Measurements from ENCODE around the gene IFFO2.

Gene IFFO2

GRCh38 chr1:19000065-19000464 is 43.6 kb upstream of the IFFO2 start:
- no peak overlapping the region for H3K4me2 ChIP-seq (ENCODE audit: low read depth, low read length)
- TF ChIP-seq CTCF (IDR thresholded peaks at IDR 0.05; ENCODE audit: low read length) (no peak), EZH2phosphoT487 (IDR thresholded peaks at IDR 0.05; ENCODE audit: low read length) (no peak), EZH2 (optimal IDR thresholded peaks at IDR 0.05; ENCODE audit: low read depth, low read length) (no peak)
- H3K27me3 ChIP-seq (replicated peaks; ENCODE audit: insufficient read depth, low read length) = peaks cover 96% of the 10 kb centered on the region
- DNase-seq = no peak
- no peaks in the 10 kb centered on the region for H3K9me2 ChIP-seq (replicated peaks; ENCODE audit: insufficient read depth, low read length)
- H3K79me2 ChIP-seq (ENCODE audit: low read length) = no peaks in the 10 kb centered on the region
- H3K36me3 ChIP-seq (replicated peaks; ENCODE audit: insufficient read depth, low read length) = no peaks in the 10 kb centered on the region
- no peaks in the 10 kb centered on the region for H3K9me3 ChIP-seq (replicated peaks; ENCODE audit: insufficient read depth, low read length)
- no peak overlapping the region for H3K4me3 ChIP-seq (ENCODE audit: low read length)
- no peak overlapping the region for H3K9ac ChIP-seq (ENCODE audit: low read length)
- H3F3A ChIP-seq (ENCODE audit: insufficient read depth, low read length) = no peaks in the 10 kb centered on the region
- H2AFZ ChIP-seq (ENCODE audit: low read length) = no peak overlapping the region
- H4K20me1 ChIP-seq (ENCODE audit: insufficient read depth, low read length) = no peaks in the 10 kb centered on the region
- no peaks in the 10 kb centered on the region for H3K4me1 ChIP-seq (ENCODE audit: low read length)
- no peak overlapping the region for H3K27ac ChIP-seq (ENCODE audit: low read length)

GRCh38 chr1:18999359-18999758 is 42.9 kb upstream of the IFFO2 start:
- H3K79me2 ChIP-seq (ENCODE audit: low read length) = no peaks in the 10 kb centered on the region
- no peak overlapping the region for H3K27ac ChIP-seq (ENCODE audit: low read length)
- H3K4me2 ChIP-seq (ENCODE audit: low read depth, low read length) = no peak overlapping the region
- no peak overlapping the region for H2AFZ ChIP-seq (ENCODE audit: low read length)
- no peak overlapping the region for H3K9ac ChIP-seq (ENCODE audit: low read length)
- H3K27me3 ChIP-seq (replicated peaks; ENCODE audit: insufficient read depth, low read length) = peaks cover 96% of the 10 kb centered on the region
- no peaks in the 10 kb centered on the region for H3F3A ChIP-seq (ENCODE audit: insufficient read depth, low read length)
- H3K9me3 ChIP-seq (replicated peaks; ENCODE audit: insufficient read depth, low read length) = no peaks in the 10 kb centered on the region
- no peaks in the 10 kb centered on the region for H3K4me1 ChIP-seq (ENCODE audit: low read length)
- TF ChIP-seq EZH2phosphoT487 (IDR thresholded peaks at IDR 0.05; ENCODE audit: low read length) (no peak), EZH2 (optimal IDR thresholded peaks at IDR 0.05; ENCODE audit: low read depth, low read length) (no peak), CTCF (IDR thresholded peaks at IDR 0.05; ENCODE audit: low read length) (no peak)
- no peak overlapping the region for H3K4me3 ChIP-seq (ENCODE audit: low read length)
- no peak for DNase-seq
- no peaks in the 10 kb centered on the region for H3K36me3 ChIP-seq (replicated peaks; ENCODE audit: insufficient read depth, low read length)
- H4K20me1 ChIP-seq (ENCODE audit: insufficient read depth, low read length) = no peaks in the 10 kb centered on the region
- no peaks in the 10 kb centered on the region for H3K9me2 ChIP-seq (replicated peaks; ENCODE audit: insufficient read depth, low read length)

GRCh38 chr1:18998016-18998724 is 41.7 kb upstream of the IFFO2 start:
- H3K79me2 ChIP-seq (ENCODE audit: low read length) = no peaks in the 10 kb centered on the region
- no peak for DNase-seq
- no peak overlapping the region for H3K9ac ChIP-seq (ENCODE audit: low read length)
- H3K4me3 ChIP-seq (ENCODE audit: low read length) = no peak overlapping the region
- no peaks in the 10 kb centered on the region for H3F3A ChIP-seq (ENCODE audit: insufficient read depth, low read length)
- H2AFZ ChIP-seq (ENCODE audit: low read length) = no peak overlapping the region
- no peaks in the 10 kb centered on the region for H4K20me1 ChIP-seq (ENCODE audit: insufficient read depth, low read length)
- H3K27me3 ChIP-seq (replicated peaks; ENCODE audit: insufficient read depth, low read length) = peaks cover 96% of the 10 kb centered on the region
- TF ChIP-seq CTCF (IDR thresholded peaks at IDR 0.05; ENCODE audit: low read length) = no peak
- TF ChIP-seq EZH2 (optimal IDR thresholded peaks at IDR 0.05; ENCODE audit: low read depth, low read length) = no peak
- no peak for TF ChIP-seq EZH2phosphoT487 (IDR thresholded peaks at IDR 0.05; ENCODE audit: low read length)
- H3K4me2 ChIP-seq (ENCODE audit: low read depth, low read length) = no peak overlapping the region
- no peaks in the 10 kb centered on the region for H3K4me1 ChIP-seq (ENCODE audit: low read length)
- H3K9me2 ChIP-seq (replicated peaks; ENCODE audit: insufficient read depth, low read length) = no peaks in the 10 kb centered on the region
- H3K27ac ChIP-seq (ENCODE audit: low read length) = no peak overlapping the region
- H3K9me3 ChIP-seq (replicated peaks; ENCODE audit: insufficient read depth, low read length) = no peaks in the 10 kb centered on the region
- H3K36me3 ChIP-seq (replicated peaks; ENCODE audit: insufficient read depth, low read length) = no peaks in the 10 kb centered on the region

Data from MM.1S (cell line).